HCT116 (cell line): Measurements from ENCODE around the gene CARMIL1. TPM values are rescaled to one million over a fixed set of nuclear protein-coding genes. Genes with fewer than 3 reads are reported as not detected.

Source experiments
- ATAC-seq: fragments of 200-7000 bp; cut with Tn5 transposase; 2 replicates; pipeline ENCODE4 v1.9.1; 2020; ENCODE audit warnings: mild to moderate bottlenecking, moderate library complexity
- BruUV-seq: library from RNA; stranded (reverse); fragments of 400-500 nt; replicated peaks from 2 replicates; lab custom pipeline; 2021; lab: Mats Ljungman, UMichigan
- CTCF ChIA-PET: fragments of 300-600 bp; sonication (Branson Sonifier 250); formaldehyde crosslinking; loops from one replicate; lab custom pipeline; 2021; ENCODE audit warnings: antibody characterized with exemption; lab: Charles Lee
- POLR2A ChIA-PET: fragments of 300-600, 350-600 bp; sonication (Branson Sonifier 250); formaldehyde crosslinking; loops from one replicate; lab custom pipeline; 2021; ENCODE audit warnings: antibody characterized with exemption; lab: Charles Lee
- RAD21 ChIA-PET, 2 experiments: fragments of 300-600 bp; sonication (Branson Sonifier 250); formaldehyde crosslinking; loops; one replicate each; lab custom pipeline; 2023; ENCODE audit warnings: low total read pairs in 2 of 2; ENCODE audit not compliant: uncharacterized antibody in 2 of 2, unreplicated experiment in 2 of 2, low non-redundant PET in 1 of 2; lab: Charles Lee
- DNase-seq: peaks from one replicate; pipeline ENCODE4 v3.0.0-alpha.2; 2010; ENCODE audit warnings: low read depth, low spot score
- H2AFZ ChIP-seq: fragments of 200-600 bp; shearing (Covaris generic), sonication (generic); 2 replicates; pipeline ENCODE4 v1.6.1; 2017; ENCODE audit warnings: low read depth, mixed run types, mixed read lengths, antibody characterized with exemption, low read length; ENCODE audit not compliant: poor library complexity, severe bottlenecking
- H3K27ac ChIP-seq: 2 replicates; pipeline ENCODE4 v1.5.1; 2012; ENCODE audit warnings: low read depth, low read length
- H3K27me3 ChIP-seq: fragments of 200-600 bp; sonication (generic); 2 replicates; pipeline ENCODE4 v1.6.1; 2016; ENCODE audit warnings: mixed run types, low read length, mixed read lengths; ENCODE audit not compliant: insufficient read depth
- H3K36me3 ChIP-seq, 2 experiments: fragments of 200-500 bp in 1 of 2; fragments of 200-600 bp in 1 of 2; sonication (Bioruptor generic) in 1 of 2; sonication (generic) in 1 of 2; 2 replicates each; pipeline versions ENCODE4 v1.5.1 to v1.6.1; 2014 to 2016; ENCODE audit warnings: low read length in 2 of 2, inconsistent platforms in 1 of 2, mixed read lengths in 1 of 2, mixed run types in 1 of 2; ENCODE audit not compliant: insufficient read depth in 2 of 2, control insufficient read depth in 1 of 2
- H3K4me1 ChIP-seq, 2 experiments: fragments of 200-600 bp in 1 of 2; sonication (generic) in 1 of 2; 2 replicates each; pipeline versions ENCODE4 v1.5.1 to v1.6.1; 2012 to 2017; ENCODE audit warnings: low read length in 2 of 2, inconsistent platforms in 1 of 2, mild to moderate bottlenecking in 1 of 2, mixed read lengths in 1 of 2, mixed run types in 1 of 2, moderate library complexity in 1 of 2; ENCODE audit not compliant: insufficient read depth in 2 of 2, control insufficient read depth in 1 of 2
- H3K4me2 ChIP-seq: fragments of 200-600 bp; sonication (generic); 2 replicates; pipeline ENCODE4 v1.6.1; 2017; ENCODE audit warnings: mixed run types, low read length, mixed read lengths
- H3K4me3 ChIP-seq, 2 experiments: fragments of 200-600 bp in 1 of 2; sonication (generic) in 1 of 2; replicated peaks in 1 of 2; 2 replicates each; pipeline ENCODE4 v1.5.1; 2011 to 2016; ENCODE audit warnings: low read length in 2 of 2, control low read depth in 1 of 2, low read depth in 1 of 2, mild to moderate bottlenecking in 1 of 2, mixed read lengths in 1 of 2, mixed run types in 1 of 2
- H3K79me2 ChIP-seq: fragments of 200-600 bp; sonication (generic); 2 replicates; pipeline ENCODE4 v1.6.1; 2017; ENCODE audit warnings: mild to moderate bottlenecking, mixed run types, low read length, moderate library complexity, mixed read lengths; ENCODE audit not compliant: insufficient read depth
- H3K9ac ChIP-seq: fragments of 200-600 bp; sonication (generic); 2 replicates; pipeline ENCODE4 v1.6.1; 2016; ENCODE audit warnings: low read length, mixed read lengths
- H3K9me2 ChIP-seq: fragments of 200-600 bp; sonication (generic), shearing (Covaris generic); 2 replicates; pipeline ENCODE4 v1.6.1; 2017; ENCODE audit warnings: mixed run types, mild to moderate bottlenecking, moderate library complexity; ENCODE audit not compliant: insufficient read depth
- H3K9me3 ChIP-seq, 2 experiments: fragments of 200-500 bp in 1 of 2; fragments of 200-600 bp in 1 of 2; sonication (Bioruptor generic) in 1 of 2; sonication (generic) in 1 of 2; 2 replicates each; pipeline ENCODE4 v1.6.1; 2014 to 2017; ENCODE audit warnings: low read length in 2 of 2, mixed read lengths in 2 of 2, inconsistent platforms in 1 of 2, low read depth in 1 of 2, mild to moderate bottlenecking in 1 of 2, mixed run types in 1 of 2, moderate library complexity in 1 of 2; ENCODE audit not compliant: control insufficient read depth in 1 of 2, insufficient read depth in 1 of 2
- H4K20me1 ChIP-seq: fragments of 200-600 bp; sonication (generic), shearing (Covaris generic); 2 replicates; pipeline ENCODE4 v1.6.1; 2017; ENCODE audit warnings: mixed run types, mild to moderate bottlenecking, moderate library complexity; ENCODE audit not compliant: insufficient read depth
- CTCF ChIP-seq, 3 experiments: fragments of 200-600 bp in 1 of 3; sonication (generic) in 1 of 3; IDR thresholded peaks in 2 of 3; conservative IDR thresholded peaks in 1 of 3; 2 replicates each; pipeline ENCODE4 v1.5.1; 2012 to 2017; ENCODE audit warnings: low read depth in 2 of 3, low read length in 2 of 3, antibody characterized with exemption in 1 of 3, borderline replicate concordance in 1 of 3, control low read depth in 1 of 3, mild to moderate bottlenecking in 1 of 3, mixed read lengths in 1 of 3, mixed run types in 1 of 3, moderate library complexity in 1 of 3; ENCODE audit not compliant: insufficient read depth in 1 of 3
- ELF1 ChIP-seq: IDR thresholded peaks from 2 replicates; pipeline ENCODE4 v1.6.1; 2012; ENCODE audit warnings: low read depth, borderline replicate concordance
- RAD21 ChIP-seq: IDR thresholded peaks from 2 replicates; pipeline ENCODE4 v1.6.1; 2012; ENCODE audit warnings: low read depth, mild to moderate bottlenecking
- SP1 ChIP-seq: IDR thresholded peaks from 2 replicates; pipeline ENCODE4 v1.6.1; 2012; ENCODE audit warnings: low read depth
- SRF ChIP-seq: IDR thresholded peaks from 2 replicates; pipeline ENCODE4 v1.6.1; 2012; ENCODE audit warnings: low read depth
- ZBTB33 ChIP-seq: IDR thresholded peaks from 2 replicates; pipeline ENCODE4 v1.6.1; 2011; ENCODE audit warnings: mild to moderate bottlenecking, low read length, moderate library complexity; ENCODE audit not compliant: insufficient replicate concordance; ENCODE audit errors: extremely low read depth
- ZFX ChIP-seq: fragments of 450-650 bp; IDR thresholded peaks from 2 replicates; pipeline ENCODE4 v1.6.1; 2017
- intact Hi-C: fragments of 100-400 bp; cut with micrococcal nuclease; formaldehyde crosslinking; loops from 2 replicates; pipeline ENCODE4 v1.10.0; 2022
- total RNA-seq: library from RNA; stranded (reverse); gene quantifications from one replicate; pipeline ENCODE4 v1.2.1, GENCODE V29; 2021; ENCODE audit not compliant: unreplicated experiment

CARMIL1 gene
- total RNA-seq, 1 experiment from 2014 or later: 21.7 TPM

- no peak for TF ChIP-seq CTCF (IDR thresholded peaks at IDR 0.05 in 2 of 3, conservative IDR thresholded peaks at IDR 0.05 in 1 of 3; ENCODE audit: borderline replicate concordance in 1 of 3, insufficient read depth in 1 of 3, low read depth in 2 of 3, low read length in 2 of 3)
- TF ChIP-seq ZFX: no peak
- no peak for TF ChIP-seq ELF1
- no peak for TF ChIP-seq SP1
- no peak for TF ChIP-seq RAD21
These were observed 31.1 kb upstream of the CARMIL1 start (continued) for GRCh38 chr6:25248123-25248522.

GRCh38 chr6:25249133-25249532, 30.0 kb upstream of the CARMIL1 start:
- ChIA-PET CTCF (interaction anchor here (0.9 to 1.0 kb wide), 2 partner anchors 16 to 240 kb away, joined by 3 to 4 read pairs; no protein-coding TSS in a partner anchor), POLR2A (no interaction called here), RAD21 (no interaction called here)
- Histone ChIP-seq H3K9ac (no peak overlapping the region), H3K27ac (no peak overlapping the region), H3K4me1 (peaks cover 2 to 5% of the 10 kb centered on the region in 2 experiments; a peak in 2 of 4 replicates), H3K9me2 (no peaks in the 10 kb centered on the region), H3K9me3 (no peaks in the 10 kb centered on the region), H3K4me2 (no peak overlapping the region), H2AFZ (no peak overlapping the region), H4K20me1 (no peaks in the 10 kb centered on the region), H3K27me3 (no peaks in the 10 kb centered on the region), H3K79me2 (no peaks in the 10 kb centered on the region), H3K4me3 (no peak overlapping the region), H3K36me3 (no peaks in the 10 kb centered on the region)
- DNase-seq: no peak
- BruUV-seq: no TSS peak
- intact Hi-C loops: no loop called here
- TF ChIP-seq ZBTB33: no peak
- TF ChIP-seq SRF: no peak
- ATAC-seq: no peak
